HG02885 (cell line): ENCODE data around the gene EXTL2.
"Not testable (repeated sequence)": the region's sequence is repeated elsewhere in the genome, so short reads cannot be mapped to it uniquely, and the experiment has no call there.

Source experiments
- ATAC-seq: cut with Tn5 transposase; IDR thresholded peaks from one replicate; pipeline ENCODE4 v1.9.1; 2021; ENCODE audit warnings: mild to moderate bottlenecking; ENCODE audit not compliant: unreplicated experiment, poor library complexity

EXTL2 gene, protein sequence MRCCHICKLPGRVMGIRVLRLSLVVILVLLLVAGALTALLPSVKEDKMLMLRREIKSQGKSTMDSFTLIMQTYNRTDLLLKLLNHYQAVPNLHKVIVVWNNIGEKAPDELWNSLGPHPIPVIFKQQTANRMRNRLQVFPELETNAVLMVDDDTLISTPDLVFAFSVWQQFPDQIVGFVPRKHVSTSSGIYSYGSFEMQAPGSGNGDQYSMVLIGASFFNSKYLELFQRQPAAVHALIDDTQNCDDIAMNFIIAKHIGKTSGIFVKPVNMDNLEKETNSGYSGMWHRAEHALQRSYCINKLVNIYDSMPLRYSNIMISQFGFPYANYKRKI

DNA sequence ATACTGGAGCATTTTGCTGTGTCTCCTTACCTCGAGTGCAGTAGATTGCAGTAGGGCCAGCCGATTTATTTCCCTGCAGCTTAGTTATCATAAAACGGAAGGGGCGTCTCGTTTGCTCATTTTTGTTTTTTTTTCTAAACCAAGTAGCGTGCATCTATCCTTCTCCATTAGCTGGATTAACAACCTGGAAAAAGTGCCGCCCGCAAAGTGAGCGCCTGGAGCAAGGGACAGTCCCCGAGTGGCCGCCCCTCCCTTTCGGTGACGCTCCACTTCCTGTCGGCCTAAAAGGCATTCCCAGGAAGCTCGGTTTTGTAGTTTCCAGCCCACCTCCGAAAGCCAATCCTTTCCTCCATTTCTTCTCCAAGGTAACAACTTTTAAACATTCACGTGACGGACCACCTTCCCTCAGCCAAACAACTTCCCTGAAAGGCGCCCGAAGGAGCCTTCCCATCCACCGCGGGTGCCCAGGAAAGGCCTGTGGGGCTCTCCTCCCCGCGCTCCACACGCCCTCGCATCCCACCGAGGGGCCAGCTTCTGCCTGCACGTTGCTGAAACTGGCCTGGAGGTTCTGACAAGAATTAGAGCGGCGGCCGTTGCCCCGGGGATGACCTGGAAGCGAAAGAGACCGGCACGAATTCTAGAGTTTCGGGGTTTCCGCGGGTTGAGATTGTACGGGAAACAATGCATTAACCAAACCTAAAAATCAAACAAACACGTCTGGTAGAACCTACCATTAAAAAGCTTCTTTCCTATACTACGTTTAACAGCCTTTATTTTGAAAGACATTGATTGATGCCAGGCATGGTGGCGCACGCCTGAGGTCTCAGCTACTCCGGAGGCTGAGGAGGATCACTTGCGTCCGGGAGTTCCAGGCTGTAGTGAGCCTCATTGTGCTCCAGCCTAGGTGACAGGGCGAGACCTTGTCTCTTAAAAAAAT is at the start of gene EXTL2:
TSS of gene EXTL2 (minus strand) at position 240 of the 937 bp plus-strand sequence. CDS start 6,085 bp downstream, outside the sequence.
- peak; percentile 47 for ATAC-seq

DNA sequence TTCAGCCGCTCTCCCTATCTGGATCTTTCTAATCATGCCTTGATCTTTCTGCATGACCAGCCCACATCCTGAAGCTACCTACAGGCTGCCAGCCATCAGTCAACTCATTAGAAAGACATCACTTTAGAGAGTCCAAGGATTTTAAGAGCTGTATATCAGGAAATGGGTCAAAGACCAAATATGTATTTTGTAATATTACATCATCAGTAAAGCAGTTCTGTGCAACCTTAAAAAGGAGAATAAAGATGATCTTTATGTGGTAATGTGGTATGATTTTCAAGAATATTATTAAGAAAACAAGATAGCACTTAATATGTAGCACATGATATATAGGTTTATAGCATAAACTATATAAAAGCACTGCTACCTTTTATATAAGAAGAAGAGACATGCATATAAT is 48.9 kb upstream of the EXTL2 start:
- ATAC-seq: no peak

DNA sequence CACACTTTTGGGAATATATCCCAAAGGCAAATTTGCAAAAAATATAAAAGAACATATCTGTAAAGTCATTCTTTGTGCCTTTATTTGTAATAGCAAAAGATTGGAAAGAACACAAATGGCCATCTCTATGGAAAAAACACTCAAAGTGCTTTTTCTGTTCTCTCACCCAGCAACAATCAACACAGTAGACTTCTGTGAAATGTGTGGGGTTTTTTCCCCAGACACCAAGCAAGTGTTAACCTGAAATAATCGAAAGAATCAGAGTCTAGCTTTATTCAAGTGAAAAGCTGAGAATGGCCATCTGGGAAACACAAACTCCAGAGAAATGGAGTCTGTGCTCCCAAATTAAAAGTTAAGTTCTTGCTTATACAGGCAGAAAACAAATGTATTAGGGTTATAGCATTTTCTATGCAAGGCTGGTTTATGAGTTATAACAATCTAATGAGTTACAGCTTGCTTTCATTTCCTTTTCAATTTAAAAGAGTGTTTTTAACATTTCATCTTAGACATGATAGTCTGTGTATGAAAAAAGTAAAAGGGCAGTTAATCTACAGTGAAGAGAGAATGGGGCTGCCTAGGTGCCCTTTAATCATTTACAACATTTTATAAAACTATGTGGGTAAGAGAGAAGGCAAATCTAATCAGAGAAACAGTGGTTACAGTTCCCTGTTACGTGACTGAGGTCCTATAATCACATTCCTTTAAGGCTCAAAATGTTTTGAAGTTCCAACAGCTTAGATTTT is 47.8 kb upstream of the EXTL2 start:
- ATAC-seq: no peak

DNA sequence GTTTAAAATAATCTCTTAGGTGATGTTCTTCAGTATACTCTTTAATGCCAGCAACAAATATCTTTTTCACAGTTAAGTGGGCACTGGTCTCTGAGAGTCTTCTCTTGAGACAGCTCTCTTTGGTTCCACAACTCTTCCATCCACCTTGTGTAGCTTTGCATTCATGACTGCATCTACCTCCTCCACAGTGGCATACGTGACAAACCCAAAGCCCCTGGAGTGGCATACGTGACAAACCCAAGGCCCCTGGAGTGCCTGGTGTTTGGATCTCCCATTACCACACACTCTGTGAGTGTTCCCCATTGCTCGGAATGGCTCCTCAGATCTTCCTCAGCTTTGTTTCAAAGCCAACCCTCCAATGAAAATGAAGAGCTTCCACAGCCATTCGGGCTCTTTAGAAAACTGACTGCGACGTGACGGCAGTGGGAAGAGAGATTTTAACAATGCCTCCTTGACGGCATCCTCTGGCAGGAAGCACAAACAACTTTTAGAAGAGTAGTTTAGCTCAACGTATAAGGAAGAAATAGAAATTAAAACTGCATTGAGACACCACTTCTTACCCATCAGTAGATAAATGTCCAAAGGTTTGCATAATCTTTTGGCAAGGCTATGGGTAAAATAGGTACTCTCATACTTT is 47.1 kb upstream of the EXTL2 start:
- ATAC-seq: peak; percentile 16

DNA sequence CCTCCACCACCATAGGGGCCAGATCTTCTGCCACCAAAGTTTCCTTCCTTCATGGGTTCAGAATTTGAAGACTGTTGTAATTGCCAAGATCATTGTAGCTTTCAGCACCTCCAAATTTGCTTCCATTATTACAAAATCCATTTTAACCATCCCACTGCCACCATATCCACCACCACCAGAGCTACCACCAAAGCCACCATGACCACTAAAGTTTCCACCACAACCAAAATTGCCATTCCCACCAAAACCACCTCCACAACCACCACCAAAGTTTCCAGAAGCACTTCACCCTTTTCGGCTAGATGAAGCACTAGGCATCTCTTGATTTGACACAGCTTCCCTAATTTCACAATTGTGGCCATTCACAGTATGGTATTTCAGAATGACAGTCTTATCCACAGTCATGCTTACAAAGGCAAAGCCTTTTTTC is 46.5 kb upstream of the EXTL2 start:
- ATAC-seq: peak; percentile 57

DNA sequence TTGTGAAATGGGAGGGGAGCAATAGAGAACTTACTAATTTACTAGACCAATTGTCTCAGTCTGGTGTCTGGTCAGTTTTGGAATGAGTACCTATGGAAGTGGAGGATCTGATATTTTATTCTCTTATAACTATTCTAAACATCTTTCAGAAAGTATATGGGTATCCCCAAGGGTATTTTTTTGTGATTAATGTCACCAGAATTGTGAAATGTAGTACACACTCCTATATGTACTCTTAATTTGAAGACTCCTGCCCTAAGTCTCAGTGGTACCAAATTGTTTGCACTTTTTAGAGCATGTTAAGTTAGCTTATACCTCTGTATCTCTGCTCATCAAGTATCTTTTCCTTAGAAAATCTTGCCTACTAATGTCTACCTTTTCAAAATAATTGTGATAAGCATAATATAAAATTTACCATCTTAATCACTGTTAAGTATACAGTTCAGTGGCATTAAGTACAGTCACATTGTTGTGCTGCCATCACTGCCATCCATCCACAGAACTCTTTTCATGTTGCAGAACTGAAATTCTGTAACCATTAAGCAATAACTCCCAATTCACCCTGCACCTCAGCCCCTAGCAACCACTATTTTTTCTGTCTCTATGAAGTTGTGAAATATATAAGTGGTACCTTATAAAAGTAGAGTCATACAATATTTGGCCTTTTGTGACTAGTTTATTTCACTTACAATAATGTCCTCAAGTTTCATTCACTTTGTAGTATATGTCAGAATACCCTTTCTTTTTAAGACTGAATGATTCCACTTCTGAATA is 41.7 kb upstream of the EXTL2 start:
- ATAC-seq: no peak

DNA sequence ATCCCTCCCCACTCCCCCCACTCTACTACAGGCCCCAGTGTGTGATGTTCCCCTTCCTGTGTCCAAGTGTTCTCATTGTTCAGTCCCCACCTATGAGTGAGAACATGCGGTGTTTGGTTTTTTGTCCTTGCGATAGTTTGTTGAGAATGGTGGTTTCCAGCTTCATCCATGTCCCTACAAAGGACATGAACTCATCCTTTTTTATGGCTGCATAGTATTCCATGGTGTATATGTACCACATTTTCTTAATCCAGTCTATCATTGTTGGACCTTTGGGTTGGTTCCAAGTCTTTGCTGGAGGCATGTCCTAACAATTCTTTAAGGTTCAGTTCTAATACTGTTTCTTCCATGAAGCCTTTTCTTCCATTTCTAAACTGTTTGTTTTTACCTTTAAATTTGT is 38.9 kb upstream of the EXTL2 start:
- ATAC-seq: not testable (repeated sequence)

DNA sequence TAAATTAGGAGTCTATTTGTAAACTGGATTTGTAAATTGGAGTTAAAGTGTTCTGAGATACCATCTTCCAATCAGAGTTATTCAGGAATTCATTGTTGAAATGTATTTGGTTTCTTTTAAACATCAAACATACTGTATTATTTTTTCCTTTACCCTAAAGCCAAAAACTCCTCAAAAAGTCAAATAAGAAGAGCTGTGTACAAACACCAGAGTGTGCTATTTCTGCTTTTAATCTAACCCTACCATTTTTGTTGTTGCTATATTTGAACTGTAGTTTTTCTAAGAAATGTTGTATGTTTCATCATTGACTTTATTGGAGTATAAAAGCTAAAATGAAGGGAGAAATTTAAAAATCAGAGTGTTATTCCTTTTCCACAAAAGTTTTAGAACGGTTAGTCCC is 37.1 kb upstream of the EXTL2 start:
- no peak for ATAC-seq

DNA sequence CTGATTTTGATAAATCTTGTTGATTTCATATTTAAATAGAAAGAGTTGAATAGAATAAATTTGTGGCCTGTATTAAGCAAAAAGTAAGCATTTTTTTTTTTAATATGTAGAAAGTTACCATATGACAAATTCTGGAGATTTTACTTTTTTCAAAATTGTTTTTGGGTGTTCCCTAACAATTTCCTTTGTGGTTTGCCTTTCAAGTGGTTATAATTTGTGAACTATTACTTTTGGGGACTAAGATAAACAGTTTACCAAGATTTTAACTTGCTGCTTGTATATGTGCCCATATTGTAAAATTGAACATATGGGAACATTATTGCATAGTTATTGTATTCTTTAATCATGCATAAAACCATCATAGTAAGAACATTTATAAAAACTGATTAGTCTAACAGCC is 35.9 kb upstream of the EXTL2 start:
- no peak for ATAC-seq

DNA sequence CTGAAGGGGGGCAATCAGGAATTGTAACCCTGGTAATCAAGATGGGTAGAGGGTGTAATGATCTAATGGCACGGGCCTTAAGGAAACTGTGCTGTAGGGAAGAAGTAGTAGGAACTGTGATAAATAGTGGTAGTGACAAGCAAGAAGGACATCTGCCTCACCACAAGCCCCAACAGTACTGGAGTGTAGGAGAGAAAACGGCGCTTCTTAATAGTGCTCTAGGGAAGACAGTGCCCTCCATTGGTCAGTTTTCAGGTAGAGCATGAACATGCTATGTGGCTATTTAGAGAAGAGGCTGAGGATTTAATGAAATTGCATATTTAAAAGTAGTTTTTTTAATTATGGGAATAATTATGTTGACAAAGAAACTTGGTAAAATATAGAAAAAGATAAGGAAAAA is 33.5 kb upstream of the EXTL2 start:
- ATAC-seq: no peak

DNA sequence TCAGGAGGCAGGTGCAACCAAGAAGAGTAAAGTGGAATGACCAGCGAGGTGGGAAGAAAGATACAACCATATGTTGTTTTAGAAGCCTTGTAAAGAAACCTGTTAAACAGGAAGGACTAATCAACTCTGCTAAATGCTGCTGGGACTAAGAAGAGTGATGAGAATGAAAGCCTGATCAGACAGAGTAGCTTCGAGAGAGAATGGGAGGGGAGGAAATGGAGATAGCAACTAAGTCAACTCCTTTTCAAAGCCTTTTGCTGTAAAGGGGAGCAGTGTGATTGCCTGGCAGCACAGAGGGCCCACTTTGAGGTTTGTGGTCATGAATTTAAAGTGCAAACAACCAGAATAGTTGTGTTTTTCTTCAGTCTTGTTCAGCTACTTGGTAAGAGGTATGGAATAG is 32.6 kb upstream of the EXTL2 start:
- ATAC-seq: no peak

DNA sequence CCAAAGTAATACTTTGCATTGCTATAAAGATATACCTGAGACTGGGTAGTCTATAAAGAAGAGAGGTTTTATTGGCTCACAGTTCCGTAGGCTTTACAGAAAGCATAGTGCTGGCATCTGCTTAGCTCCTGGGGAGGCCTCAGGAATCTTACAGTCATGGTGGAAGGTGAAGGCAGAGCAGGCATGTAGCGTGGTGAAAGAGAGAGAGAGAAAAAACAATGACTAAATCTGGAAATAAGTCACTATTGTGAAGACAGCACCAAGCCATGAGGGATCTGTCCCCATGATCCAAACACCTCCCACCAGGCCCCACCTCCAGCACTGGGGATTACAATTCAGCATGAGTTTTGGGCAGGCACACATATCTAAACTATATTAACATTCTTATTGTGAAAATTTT is 31.6 kb upstream of the EXTL2 start:
- ATAC-seq: no peak

DNA sequence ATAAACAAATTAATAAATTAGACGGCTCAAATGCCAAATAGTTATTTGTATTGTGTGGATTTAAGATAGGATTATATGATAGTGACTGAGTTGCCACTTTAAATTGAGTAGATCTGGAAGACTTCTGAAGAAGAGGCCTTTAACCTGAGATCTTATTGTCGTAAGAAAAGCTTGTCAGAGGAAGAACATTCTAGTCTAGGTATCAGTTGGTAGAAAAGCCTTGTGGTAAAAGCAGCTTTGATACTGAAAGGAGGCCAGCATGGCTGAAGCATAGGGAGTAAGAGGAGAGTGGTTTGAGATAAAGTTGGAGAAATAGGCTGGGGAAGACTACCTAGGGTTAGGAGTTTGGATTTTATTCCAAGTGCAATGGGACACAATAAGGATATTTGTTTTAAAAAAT is 30.3 kb upstream of the EXTL2 start:
- no peak for ATAC-seq

DNA sequence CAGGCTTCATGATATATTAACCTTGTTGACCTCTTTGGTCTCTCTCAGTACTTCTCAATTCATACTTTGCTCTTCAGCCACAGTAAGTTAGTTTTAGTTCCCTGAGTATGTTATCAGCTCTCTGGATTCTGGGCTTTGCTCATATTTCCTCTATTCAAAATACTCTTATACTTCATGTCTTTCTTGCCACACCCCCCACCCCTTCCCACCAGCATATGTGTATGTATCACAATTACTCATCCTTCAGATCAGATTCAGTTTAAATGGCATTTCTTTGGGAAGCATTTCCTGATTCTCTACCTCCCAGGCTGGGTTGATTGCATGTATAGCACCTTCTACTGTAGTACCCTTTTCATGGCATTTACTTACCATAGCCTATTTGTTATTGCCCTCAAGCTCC is 29.6 kb upstream of the EXTL2 start:
- ATAC-seq: no peak

DNA sequence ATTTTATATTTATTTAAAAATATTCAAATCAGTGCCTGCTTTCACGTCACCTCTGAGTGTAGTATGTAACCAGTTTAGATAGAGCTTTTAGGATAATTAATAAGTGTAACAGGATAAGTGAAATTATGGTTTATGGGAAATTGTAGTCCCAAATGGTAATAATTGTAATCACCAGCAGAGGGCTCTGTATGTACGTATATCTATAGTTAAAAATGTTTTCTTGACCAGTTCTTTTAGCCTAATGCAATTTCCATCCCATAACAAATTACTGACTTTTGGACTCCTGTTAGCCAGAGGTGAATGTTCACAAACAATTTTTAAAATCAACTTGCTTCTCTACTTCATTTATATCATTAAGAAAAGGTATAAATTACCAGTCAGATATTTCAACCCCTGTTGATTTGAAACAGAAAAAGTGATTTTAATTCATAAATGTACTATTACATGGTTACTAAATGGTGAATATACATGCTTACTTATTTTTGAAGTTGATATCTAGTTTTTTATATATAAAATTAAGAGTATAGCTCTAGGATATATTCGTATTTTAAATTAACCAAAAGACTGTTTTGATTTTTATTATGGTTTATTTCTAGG is 26.6 kb upstream of the EXTL2 start:
- ATAC-seq: peak; percentile 39

DNA sequence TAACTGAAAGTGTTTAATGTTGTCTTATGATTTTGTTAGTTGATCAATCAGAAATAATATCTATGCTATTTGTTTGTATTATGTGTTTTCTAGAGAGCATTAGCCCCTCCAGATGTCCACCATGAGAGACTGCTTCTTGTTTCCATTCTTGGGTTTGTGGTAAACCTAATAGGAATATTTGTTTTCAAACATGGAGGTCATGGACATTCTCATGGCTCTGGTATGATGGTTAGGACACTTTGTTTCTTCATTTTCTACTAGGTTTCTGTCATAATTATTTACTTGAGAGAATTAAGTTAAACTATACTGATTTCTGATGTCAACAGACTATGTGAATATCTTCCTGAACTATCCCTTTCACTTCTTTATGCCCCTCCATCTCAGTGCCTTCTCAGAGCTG is 17.4 kb upstream of the EXTL2 start:
- no peak for ATAC-seq

DNA sequence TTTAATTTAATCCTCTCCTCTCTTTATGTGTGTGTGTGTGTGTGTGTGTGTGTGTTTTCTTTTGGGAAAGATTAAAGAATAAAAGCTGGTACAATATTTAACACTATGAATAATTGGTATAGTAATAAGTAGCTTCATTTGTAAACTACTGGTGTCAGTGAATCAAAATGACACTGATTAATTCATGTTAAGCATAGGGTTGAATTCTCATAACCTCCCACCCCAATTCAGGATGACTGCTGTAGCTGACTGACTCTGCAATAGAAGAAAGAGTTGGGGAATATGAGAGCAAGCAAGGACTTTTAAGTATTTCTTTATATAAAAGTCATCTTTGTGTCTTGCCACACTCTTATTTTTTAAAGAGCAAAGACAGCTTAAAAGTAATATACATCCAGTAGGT is 14.4 kb upstream of the EXTL2 start:
- no peak for ATAC-seq

DNA sequence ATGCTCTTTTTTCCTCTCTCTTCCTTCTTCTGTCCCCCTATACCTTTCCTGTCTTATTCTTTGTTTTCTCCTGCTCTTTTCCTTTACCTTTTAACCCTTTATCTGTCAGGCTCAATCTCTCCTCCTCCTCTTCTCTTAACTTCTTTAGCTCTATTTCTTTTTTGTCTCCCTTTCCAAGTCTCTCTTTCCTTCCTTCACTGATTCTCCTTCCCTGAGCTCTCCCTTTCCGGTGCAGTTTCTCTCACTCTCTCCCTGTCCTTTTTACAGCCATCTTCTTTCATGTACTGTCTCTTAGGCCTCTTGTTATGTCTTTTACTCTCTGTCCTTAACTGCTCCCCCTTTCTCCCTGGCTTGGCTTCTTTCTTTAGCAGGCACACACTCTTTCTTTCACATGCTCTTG is 13.2 kb upstream of the EXTL2 start:
- no peak for ATAC-seq

DNA sequence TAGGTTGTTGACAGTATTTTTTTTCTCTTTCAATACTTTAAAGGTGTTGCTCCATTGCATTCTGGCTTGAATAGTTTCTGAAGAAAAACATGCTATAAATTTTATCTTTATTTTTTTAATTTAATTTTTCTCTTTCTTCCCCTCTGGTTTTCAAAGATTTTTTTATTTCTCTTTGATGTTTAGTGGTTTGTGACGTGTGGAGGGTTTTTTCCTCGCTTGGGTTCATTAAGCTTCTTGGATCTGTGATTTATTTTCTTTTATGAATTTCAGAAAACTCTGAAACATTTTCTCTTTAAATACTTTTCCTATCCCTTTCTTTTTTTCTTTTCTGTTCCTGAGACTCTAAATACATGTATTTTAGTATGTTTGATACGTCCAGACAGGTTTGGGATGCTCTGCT is 10.5 kb upstream of the EXTL2 start:
- ATAC-seq: no peak
